GM19324 (cell line): Measurements from ENCODE around the gene NTSR1.

Source experiments
- ATAC-seq: cut with Tn5 transposase; IDR thresholded peaks from one replicate; pipeline ENCODE4 v1.9.1; 2021; ENCODE audit warnings: mild to moderate bottlenecking, moderate library complexity; ENCODE audit not compliant: unreplicated experiment, low FRiP score

NTSR1 gene

DNA sequence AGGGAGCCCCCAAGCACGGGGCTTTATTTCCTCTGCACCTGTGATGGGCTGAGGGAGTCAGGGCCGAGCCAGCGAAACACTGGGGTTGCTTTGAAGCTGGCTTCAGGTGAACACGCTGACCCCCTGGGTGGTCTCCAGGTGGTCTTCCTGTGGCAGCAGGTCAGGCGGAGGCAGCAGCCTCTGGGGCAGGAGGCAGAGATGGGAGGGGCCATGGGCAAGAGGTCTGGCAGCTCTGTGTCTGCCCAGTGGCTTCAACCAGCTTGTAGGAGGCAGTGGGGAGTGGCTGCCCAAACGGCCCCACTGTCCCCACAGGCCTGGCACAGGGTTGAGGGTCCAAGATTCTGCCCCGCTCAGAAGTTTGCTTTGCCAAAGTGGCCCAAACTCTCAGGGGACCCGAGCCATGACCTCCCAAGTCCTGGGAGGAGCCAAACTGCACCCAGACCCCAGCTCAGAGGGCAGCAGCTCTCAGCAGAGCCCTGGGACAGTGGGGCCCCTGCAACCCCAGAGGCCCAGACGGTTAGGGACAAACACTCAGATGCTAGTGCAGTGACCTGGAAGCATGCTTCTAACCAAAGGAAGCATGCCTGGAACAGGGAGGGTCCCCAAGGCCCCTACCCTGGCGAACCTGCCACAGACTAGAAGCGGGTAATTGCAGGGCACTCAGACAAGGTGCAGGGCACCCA, 15.3 kb downstream of the NTSR1 start:
- no peak for ATAC-seq

DNA sequence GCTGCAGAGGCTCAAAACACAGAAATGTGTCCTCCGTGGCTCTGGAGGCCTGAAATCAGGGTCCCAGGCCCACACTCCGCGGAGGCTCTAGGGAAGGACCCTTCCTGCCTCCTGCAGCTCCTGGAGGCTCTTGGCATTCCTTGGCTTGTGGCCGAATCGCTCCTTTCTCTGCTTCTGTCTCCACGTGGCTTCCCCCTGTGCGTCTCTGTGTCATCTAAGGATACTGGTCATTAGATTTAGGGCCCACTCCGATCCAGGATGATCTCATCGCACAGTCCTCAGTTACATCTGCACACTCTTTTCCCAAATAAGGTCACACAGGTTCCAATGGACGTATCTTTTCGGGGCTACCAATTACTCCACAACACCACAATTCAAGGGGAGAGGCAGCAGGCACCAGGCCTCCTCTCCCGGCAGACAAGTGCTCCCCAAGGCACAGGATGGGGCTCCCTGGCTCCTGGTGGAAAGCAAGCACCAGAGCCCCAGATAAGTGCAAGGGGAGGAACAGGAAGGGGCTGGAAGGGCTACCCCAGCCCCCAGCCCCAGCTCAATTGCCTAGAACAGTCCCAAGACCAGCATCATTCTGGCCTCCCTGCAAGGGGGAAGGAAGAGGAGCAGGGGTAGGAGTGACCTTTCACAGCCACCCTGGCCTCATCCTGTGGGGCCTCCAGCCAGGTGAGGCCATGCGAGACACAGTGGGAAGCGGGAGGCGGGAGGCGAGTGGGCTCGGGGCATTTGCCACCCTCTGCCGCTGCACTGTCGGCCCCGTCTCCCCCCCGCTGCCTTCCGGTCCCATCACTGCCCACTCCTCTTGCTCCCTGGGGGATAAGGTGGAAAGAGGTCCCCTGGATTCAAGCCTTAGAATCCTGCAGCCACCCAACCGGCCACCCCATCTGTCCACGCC, 16.3 kb downstream of the NTSR1 start:
- ATAC-seq: no peak

DNA sequence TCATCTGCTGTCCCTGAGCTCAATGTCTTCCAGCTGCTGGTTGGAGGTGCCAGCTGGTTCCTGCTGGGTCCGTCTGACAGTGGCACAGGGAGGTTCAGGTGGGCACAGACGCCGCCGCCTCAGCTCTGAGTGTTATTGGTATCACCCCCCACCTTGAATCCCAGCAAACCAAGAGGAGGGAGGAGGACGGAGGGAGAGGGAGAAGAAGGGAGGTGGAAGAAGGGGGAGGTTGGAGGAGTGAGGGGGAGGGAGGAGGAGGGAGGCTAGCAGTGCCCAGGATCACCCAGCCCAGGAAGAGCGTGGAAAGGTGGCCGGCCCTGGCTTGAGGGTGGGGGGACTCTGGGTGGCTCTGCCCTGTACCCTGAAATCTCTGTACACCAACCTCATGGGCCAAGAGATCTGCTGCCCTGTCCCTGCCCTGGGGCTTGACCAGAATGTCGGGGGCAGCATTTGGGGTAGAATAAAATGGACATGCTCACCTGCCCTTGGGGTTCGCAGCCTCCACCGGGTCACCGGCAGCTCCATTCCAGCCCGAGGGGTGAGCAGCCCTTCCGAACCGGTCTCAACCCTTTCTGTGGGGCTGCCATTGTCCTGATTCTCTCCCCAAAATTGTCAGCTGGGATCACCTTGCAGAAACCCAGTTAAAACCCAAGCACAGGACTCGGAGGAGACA, 17.1 kb downstream of the NTSR1 start:
- no peak for ATAC-seq

DNA sequence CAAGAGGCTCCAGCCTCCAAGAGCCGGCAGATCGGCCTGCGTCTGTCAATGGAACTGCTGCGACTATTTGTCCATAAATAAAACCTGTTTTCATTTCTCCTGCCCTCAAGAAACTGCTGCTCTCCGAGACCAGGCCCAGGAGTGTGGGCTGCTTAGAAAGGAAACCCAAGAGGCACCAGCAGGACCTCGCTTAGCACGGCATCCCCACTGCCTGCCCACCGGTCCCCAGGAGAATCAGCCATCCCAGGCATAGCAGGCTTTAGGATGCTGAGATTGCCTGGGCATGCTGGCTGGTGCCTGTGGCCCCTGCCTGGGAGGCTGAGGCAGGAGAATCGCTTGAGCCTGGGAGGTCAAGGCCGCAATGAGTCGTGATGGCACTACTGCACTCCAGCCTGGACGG, 17.6 kb downstream of the NTSR1 start:
- no peak for ATAC-seq

DNA sequence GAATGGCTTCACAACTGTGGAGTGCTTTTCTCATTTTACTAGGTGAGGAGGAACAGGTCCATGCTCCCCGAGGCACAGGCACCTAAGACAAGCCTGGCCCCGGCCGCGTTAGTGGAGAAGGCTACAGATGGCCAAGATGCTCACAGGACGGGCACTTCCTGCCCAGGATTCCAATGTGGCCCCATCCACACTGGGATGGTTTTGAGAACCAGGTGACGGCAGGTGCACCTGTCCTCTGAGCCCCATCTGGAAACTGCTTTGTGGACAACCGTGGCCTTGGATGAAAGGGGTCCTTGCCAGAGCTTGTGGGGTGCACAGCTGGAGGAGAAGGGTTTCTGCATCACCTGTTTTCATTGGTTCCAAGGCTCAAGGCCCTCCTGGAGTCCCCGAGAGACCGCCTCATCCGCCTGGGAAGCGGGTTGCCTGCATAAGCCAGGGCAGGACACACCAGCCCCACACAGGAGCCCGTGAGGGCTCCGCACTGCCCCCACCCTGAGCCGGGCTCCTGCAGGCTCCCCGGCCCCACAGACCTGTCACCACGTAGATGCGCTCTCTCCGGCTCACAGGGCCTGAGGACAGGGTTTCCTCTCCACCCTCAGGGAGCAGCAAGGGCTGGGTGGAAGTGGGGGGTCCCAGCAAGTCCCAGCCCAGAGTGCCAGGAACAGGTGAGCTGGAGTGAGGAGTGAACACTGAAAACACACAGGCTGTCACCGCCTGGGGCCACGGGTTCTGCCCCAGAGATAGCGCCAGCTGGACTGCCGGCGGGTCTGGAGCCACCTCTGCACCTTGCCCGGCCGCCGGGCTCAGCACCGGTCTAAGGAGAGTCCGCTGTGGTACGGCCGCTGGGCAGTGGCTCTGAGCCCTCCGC, 18.3 kb downstream of the NTSR1 start:
- ATAC-seq: no peak

DNA sequence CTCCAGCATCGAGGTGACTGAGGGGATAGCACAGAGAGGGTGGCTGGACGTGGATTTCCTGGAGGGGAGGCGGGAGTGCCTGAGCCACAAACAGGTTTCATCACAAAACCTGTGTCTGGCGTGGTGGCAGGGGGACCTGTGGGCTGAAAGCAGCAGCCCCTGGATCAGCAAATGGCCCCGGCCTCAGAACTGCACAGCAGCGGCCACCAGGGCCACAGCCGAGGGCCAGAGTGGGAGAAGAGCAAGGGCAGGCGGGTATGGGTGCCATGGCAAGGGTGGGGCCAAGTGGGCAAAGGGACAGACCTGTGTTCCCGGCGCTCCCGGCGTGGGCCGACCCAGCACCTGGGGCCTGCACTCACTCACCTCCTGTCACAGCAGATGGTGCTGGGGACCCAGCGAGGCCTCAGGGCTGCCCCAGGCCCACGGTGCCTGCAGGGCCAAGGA, 19.0 kb downstream of the NTSR1 start:
- no peak for ATAC-seq

DNA sequence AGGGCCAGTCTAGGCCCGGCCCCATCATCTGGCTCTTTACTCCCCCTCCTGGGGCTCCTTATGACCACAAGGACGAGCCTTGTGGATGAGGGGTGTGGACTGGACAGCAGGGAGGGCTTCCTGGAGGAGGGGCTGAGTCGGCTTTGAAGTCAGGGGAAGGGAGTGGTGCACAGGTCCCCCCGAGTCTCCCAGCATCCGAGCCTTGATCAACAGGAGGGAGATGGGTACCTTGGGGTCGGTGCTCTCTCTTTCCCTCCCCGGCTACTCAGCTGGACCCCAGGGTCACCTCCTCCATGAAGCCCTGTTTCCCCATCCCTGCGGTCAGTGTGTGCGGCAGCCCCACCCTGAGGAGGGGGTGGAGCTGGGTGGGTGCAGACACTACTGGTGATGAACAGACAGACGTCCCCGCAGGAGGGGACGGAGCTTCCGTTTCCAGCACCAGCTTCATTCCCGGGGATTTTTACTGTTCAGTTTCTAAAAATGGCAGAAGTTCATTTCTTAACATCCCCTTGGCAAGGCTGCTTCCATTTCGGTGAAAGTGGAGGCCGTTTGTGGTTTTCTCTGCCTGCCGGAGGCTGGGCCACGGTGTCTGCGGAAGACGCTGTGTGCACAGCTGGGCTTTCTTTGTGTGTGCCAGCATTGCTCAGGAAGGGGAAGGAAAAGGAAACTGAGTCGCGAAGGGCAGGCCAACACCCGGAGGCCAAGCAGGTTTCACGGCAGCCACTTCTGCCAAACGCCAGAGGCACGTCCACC, 19.6 kb downstream of the NTSR1 start:
- ATAC-seq: no peak

DNA sequence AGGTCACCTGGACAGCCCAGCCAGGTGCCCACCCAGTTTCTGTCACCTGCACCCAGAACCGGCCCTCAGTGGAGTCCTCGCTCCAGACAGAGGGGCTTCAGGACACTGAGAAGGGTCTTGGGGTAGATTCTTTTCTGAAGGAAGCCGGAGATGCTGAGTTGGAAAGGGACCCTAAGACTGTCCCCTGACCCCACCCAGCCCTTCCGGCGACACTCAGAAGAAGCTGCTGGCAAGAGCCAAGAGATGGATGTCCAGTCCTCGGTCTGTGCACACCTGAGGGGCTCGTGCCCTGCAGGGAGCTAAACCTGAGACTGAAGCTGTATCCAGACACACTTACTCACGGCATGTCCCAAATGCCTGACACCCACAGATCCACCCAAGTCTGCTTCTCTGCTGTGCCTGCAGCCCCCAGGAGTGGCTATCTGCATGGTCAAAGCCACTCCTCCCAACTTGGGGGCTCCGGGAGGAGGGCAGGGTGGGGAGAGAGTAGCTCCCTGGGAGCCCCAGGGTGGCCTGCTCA, 20.2 kb downstream of the NTSR1 start:
- no peak for ATAC-seq

DNA sequence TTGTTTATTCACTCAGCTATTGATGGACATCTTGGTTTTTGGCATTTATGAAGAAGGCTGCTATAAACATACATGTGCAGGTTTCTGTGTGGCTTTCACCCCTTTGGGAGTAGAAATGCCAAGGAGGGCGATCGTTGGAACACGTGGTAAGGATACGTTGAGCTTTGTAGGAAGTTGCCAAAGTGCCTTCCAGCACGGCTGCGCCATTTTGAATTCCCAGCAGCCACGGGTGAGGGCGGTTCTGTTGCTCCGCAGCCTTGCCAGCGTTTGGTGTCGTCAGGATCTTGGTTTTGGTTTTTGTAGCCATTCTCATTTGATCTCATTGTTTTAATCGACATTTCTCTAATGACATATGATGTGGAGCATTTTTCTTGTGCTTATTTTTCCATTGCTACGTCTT, 21.8 kb downstream of the NTSR1 start:
- no peak for ATAC-seq

DNA sequence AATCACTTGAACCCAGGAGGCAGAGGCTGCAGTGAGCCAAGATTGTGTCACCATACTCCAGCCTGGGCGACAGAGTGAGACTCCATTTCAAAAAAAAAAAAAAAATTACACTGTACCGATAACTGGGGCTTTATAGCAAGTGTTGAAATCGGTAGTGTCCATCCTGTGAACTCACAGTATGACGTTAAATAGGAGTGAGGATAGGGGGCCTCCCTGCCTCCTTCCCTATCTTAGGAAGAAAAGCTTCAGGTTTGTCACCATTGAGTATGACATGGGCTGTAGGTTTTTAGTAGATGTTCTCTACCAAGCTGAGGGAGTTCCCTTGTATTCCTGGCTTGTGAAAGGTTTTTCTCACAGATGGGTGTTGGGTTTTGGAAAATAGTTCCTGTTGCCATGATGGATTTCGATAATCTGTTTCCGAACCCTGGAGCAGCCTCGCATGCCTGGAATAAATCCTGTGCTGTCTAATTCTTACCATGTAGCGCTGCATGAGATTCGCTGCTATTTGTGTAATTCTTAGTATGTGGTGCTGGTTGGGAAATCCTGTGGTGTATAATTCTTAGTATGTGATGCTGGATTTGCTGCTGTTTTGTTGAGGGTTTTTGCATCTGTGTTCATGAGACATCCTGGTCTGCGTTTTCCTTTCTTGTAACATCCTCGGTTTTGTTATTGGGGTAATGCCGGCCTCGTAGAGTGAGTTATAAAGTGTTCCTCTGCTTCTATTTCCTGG, 23.6 kb downstream of the NTSR1 start:
- ATAC-seq: no peak

DNA sequence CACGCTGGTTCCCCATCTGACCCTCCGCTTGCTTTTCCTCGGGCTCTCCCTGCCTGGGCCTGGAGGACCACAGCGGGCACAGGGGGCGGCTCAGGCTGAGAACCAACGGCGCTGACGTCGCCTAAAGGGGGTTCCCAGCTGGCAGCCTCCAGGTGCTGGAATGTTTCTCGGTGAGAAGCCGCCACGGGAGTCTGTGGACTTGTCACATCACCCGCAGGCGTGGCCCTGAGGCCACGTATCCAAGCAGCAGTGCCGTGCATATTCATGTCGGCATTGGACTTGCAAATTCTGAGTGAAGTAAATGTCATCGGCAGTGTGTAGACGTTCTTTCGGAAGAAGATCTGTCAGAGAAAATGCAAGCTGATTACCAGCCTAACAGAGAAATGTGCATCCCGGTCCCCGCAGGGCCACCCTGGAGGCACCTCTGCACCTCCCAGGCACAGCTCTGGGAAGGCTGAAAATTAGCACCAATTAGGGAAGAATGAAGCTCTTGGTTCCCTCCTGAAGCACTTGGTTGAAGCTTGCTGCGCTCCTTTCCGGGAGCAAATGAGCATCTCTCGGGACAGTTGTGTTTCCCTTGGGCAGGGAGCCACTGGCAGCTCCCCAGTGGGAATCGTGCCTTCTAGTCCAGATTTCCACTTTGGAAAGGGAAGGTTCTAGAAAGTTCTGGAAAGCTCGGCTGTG, 24.3 kb downstream of the NTSR1 start:
- no peak for ATAC-seq

DNA sequence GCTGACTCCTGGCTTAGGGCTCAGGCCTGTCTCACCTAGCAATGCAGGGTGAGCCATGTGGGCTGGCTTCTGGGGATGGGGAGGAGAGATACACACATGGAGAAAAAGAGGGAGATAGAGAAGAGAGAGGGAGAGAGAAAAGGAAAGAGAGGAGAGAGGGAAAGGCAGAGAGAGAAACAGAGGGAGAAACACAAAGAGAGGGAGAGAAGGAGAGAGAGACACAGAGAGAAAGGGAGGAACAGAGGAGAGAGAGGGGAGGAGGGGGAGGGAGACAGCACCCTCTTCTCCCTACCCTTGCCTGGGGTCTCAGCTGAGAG, 24.8 kb downstream of the NTSR1 start:
- no peak for ATAC-seq

DNA sequence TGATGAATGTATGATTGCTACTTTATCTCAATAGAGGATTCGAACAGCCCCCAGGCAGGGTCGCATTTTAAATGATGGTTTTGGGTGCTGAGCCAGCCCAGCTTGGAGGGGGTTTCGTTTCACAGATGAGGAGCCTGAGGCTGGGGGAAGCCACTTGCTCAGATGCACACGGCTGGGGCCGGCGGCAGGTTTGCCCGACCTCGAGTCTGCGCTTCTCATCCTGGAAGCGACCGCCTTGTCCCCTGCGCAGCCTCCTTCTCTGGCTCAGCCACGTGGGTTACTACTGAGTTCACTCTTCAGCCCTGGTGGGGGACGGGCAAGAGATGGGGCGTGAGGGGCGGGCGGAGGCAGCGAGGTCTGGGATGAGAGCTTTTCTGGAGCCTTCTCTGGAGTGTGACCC, 25.3 kb downstream of the NTSR1 start:
- ATAC-seq: no peak

DNA sequence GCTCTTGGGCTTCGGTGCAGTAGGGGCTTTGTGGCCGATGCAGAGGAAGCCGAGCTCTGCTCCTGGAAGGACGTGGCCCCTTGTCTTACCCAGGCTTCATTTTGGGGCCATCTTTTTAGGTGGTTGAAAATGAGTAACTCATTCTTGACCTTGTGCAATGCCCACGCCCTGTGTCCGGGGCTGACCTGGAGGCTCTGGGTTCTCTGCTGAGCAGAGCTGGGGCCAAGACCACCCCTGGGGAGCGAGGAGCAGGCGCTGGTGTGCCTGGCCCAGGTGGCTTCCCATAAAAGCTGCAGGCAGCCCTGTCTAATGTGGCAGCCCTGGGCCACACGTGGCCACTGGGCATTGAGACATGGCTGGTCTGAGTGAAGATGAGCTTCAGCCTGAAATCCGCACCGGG, 25.7 kb downstream of the NTSR1 start:
- ATAC-seq: no peak

DNA sequence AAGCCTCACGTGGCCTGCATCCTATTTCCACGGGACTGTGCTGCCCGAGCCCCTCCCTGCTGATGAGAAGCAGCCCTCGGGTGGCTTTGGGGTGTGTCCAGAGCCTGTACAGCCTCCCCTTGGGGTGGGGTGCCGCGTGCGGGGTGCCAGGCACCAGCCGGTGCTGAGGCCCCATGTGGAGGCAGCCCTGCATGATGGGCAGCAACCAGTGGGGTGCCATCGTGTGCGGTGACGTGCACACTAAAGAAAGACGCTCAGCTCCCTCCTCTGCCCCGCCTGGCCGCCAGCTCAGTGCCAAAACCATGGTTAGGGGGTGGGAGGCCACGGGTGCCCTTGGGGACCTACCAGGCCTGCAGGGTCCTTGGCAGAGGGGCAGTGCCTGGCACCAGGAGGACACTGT, 26.2 kb downstream of the NTSR1 start:
- no peak for ATAC-seq

DNA sequence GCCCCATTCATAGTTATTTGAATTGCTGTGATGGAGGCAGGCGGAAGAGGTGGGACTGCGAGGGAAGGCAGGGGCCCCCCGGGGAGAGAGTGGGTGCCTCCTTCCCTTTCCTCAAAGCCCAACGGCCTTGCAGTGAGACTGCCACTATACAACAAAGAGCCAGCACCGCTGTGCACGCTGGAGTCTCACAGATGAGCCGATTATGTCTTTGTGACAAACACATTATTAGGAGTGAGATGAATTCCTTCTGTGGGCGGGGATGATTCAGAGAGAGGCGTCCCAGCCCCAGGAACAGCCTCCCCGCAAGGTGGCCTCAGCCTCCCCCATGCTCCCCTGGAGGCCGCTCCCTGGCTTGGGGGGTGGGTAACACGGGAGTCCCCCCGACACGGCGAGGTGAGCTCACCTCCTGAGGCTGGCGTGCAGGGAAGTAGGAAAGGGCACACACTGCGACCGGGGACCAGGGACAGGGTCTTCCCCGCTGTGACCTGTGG, 26.7 kb downstream of the NTSR1 start:
- no peak for ATAC-seq

DNA sequence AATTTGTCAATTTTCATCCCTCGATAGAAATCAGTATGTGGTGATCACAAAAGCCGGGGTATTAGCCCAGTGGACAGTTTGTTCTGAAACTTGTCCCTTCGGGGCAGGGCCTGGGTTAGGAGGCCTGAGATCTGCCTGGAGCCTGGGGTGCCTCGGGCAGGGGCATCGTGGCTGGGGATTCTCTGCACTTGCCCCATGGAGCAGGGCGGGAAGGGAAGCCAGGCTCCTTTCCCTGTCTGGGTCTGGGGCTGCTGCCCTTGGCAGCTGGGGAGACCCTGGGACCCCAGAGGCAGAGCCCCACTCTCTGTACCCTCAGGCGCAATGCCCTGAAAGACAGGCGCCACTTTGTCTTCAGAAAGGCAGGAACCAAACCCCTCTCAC, 27.4 kb downstream of the NTSR1 start:
- no peak for ATAC-seq

DNA sequence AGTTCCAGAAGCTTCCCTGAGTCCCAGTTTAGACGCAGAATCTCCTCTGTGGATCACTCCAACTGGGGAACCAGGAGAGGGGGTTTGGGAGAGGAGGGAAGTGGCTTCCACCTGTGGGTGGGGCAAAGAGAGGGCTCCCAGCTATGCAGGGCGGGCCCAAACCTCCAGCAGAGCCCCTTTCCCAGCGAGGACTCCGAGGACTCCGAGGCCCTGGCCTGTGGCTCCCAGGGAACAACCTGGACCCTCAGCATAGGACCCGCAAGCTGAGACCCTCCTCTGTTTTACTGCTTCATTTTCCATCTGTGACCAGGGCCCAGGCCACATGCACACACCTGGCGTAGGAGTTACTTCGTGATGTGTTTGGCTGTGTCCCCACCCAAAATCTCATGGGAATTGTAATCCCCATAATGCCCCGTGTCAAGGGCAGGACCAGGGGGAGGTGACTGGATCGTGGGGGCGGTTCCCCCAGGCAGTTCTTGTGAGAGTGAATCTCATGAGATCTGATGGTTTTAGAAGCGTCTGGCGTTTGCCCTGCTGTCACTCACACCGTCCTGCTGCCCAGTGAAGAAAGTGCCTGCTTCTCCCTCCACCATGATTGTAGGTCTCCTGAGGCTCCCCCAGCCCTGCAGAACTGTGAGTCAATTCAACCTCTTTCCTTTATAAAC, 27.9 kb downstream of the NTSR1 start:
- no peak for ATAC-seq
